Esophagus muscularis mucosa (tissue), 3 donors: ENCODE measurements around the gene VWA5B1.

Source experiments
- POLR2A ChIP-seq: fragments of 450-650 bp; IDR thresholded peaks from one replicate; pipeline ENCODE4 v1.6.1; 2017; ENCODE audit warnings: antibody characterized with exemption, moderate library complexity, mild to moderate bottlenecking, low read depth
- POLR2AphosphoS5 ChIP-seq, 2 donors: sonication (generic); formaldehyde crosslinking; IDR thresholded peaks; one replicate each; pipeline ENCODE4 v1.6.1; 2017; ENCODE audit warnings: antibody characterized with exemption in 2 of 2
- TF ChIP-seq, protein P1 (sequence below), 3 experiments: fragments of 200-600 bp in 2 of 3; fragments of 450-650 bp in 1 of 3; sonication (generic) in 2 of 3; IDR thresholded peaks; one replicate each; pipeline ENCODE4 v1.5.1; 2017 to 2019; ENCODE audit warnings: antibody characterized with exemption in 3 of 3, mild to moderate bottlenecking in 2 of 3, moderate library complexity in 1 of 3

- TF ChIP-seq, protein P1, sequence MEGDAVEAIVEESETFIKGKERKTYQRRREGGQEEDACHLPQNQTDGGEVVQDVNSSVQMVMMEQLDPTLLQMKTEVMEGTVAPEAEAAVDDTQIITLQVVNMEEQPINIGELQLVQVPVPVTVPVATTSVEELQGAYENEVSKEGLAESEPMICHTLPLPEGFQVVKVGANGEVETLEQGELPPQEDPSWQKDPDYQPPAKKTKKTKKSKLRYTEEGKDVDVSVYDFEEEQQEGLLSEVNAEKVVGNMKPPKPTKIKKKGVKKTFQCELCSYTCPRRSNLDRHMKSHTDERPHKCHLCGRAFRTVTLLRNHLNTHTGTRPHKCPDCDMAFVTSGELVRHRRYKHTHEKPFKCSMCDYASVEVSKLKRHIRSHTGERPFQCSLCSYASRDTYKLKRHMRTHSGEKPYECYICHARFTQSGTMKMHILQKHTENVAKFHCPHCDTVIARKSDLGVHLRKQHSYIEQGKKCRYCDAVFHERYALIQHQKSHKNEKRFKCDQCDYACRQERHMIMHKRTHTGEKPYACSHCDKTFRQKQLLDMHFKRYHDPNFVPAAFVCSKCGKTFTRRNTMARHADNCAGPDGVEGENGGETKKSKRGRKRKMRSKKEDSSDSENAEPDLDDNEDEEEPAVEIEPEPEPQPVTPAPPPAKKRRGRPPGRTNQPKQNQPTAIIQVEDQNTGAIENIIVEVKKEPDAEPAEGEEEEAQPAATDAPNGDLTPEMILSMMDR (IDR thresholded peaks at IDR 0.05), result no peak
- TF ChIP-seq POLR2AphosphoS5 (IDR thresholded peaks at IDR 0.05), result no peak
- TF ChIP-seq POLR2A, result no peak
Observed at GRCh38 chr1:20317471-20317870, 26.8 kb downstream of the VWA5B1 start.
